Neuronal stem cell (in vitro differentiated cells): ENCODE data around the gene RB1.
A peak's percentile ranks its signal among the peaks of the same experiment; 100 is the strongest.

Experiments
- DNase-seq: peaks from one replicate; pipeline ENCODE4 v3.0.0-alpha.2; 2013; ENCODE audit warnings: low spot score
- H2AFZ ChIP-seq: one replicate; pipeline ENCODE4 v1.6.1; 2013; ENCODE audit warnings: mild to moderate bottlenecking, low read length, inconsistent platforms
- H2AK5ac ChIP-seq: 2 replicates; pipeline ENCODE4 v1.6.1; 2013; ENCODE audit warnings: low read depth, mild to moderate bottlenecking, inconsistent platforms, low read length, moderate library complexity, mixed read lengths
- H2BK120ac ChIP-seq: 2 replicates; pipeline ENCODE4 v1.6.1; 2013; ENCODE audit warnings: low read depth, mild to moderate bottlenecking, inconsistent platforms, low read length, moderate library complexity, mixed read lengths
- H2BK12ac ChIP-seq: one replicate; pipeline ENCODE4 v1.6.1; 2013; ENCODE audit warnings: low read length, inconsistent platforms
- H2BK15ac ChIP-seq: 2 replicates; pipeline ENCODE4 v1.6.1; 2013; ENCODE audit warnings: mild to moderate bottlenecking, low read length, inconsistent platforms, mixed read lengths
- H2BK5ac ChIP-seq: one replicate; pipeline ENCODE4 v1.6.1; 2013; ENCODE audit warnings: inconsistent platforms, mild to moderate bottlenecking, low read length, moderate library complexity
- H3K14ac ChIP-seq: one replicate; pipeline ENCODE4 v1.6.1; 2013; ENCODE audit warnings: low read length, inconsistent platforms
- H3K18ac ChIP-seq: 2 replicates; pipeline ENCODE4 v1.6.1; 2013; ENCODE audit warnings: low read length, inconsistent platforms
- H3K23ac ChIP-seq: 2 replicates; pipeline ENCODE4 v1.6.1; 2013; ENCODE audit warnings: low read depth, mild to moderate bottlenecking, mixed read lengths, low read length, inconsistent platforms; ENCODE audit not compliant: poor library complexity
- H3K27ac ChIP-seq: replicated peaks from 3 replicates; pipeline ENCODE4 v1.5.1; 2013; ENCODE audit warnings: low read length, inconsistent platforms
- H3K27me3 ChIP-seq, 3 experiments: 2 replicates each; pipeline ENCODE4 v1.6.1; 2013; ENCODE audit warnings: low read length in 3 of 3, mild to moderate bottlenecking in 2 of 3, inconsistent platforms in 1 of 3, low read depth in 1 of 3, mixed read lengths in 1 of 3, moderate library complexity in 1 of 3; ENCODE audit not compliant: control insufficient read depth in 3 of 3, insufficient read depth in 3 of 3
- H3K36me3 ChIP-seq, 2 donors: replicated peaks in 1 of 2; 2 replicates each; pipeline ENCODE4 v1.6.1; 2013; ENCODE audit warnings: low read length in 2 of 2; ENCODE audit not compliant: control insufficient read depth in 2 of 2, insufficient read depth in 2 of 2
- H3K4ac ChIP-seq: 2 replicates; pipeline ENCODE4 v1.6.1; 2013; ENCODE audit warnings: inconsistent platforms, mild to moderate bottlenecking, low read length, moderate library complexity
- H3K4me1 ChIP-seq, 2 donors: 1 replicate in 1 of 2; 2 replicates in 1 of 2; pipeline ENCODE4 v1.6.1; 2013; ENCODE audit warnings: low read length in 2 of 2, low read depth in 1 of 2; ENCODE audit not compliant: control insufficient read depth in 2 of 2, insufficient read depth in 1 of 2
- H3K4me2 ChIP-seq: one replicate; pipeline ENCODE4 v1.6.1; 2013; ENCODE audit warnings: mild to moderate bottlenecking, low read length, inconsistent platforms; ENCODE audit not compliant: insufficient read depth, poor library complexity, severe bottlenecking
- H3K4me3 ChIP-seq, 2 donors: 2 replicates each; pipeline ENCODE4 v1.5.1; 2013; ENCODE audit warnings: low read length in 2 of 2, mild to moderate bottlenecking in 2 of 2, inconsistent platforms in 1 of 2, moderate library complexity in 1 of 2
- H3K79me1 ChIP-seq: one replicate; pipeline ENCODE4 v1.6.1; 2013; ENCODE audit warnings: low read depth, mild to moderate bottlenecking, inconsistent platforms, low read length, moderate library complexity
- H3K9ac ChIP-seq: one replicate; pipeline ENCODE4 v1.6.1; 2013; ENCODE audit warnings: mild to moderate bottlenecking, low read depth, low read length, inconsistent platforms; ENCODE audit not compliant: poor library complexity
- H3K9me3 ChIP-seq, 2 donors: replicated peaks in 1 of 2; 2 replicates each; pipeline versions ENCODE3 to v1.6.1; 2013; ENCODE audit warnings: low read length in 2 of 2, mild to moderate bottlenecking in 2 of 2, inconsistent platforms in 1 of 2, low read depth in 1 of 2, mixed read lengths in 1 of 2, moderate library complexity in 1 of 2; ENCODE audit not compliant: control insufficient read depth in 2 of 2, insufficient read depth in 1 of 2
- H4K8ac ChIP-seq: one replicate; pipeline ENCODE4 v1.6.1; 2013; ENCODE audit warnings: low read depth, mild to moderate bottlenecking, inconsistent platforms, low read length, moderate library complexity
- H4K91ac ChIP-seq: one replicate; pipeline ENCODE4 v1.6.1; 2013; ENCODE audit warnings: low read length, low read depth, mild to moderate bottlenecking, inconsistent platforms; ENCODE audit not compliant: poor library complexity
- WGBS, 2 donors: extraction: QIAGEN DNeasy Blood & Tissue Kit; methylation state at CpG; one replicate each; pipeline ENCODE4 v1.1.7; 2013; ENCODE audit warnings: missing lambda C conversion rate in 2 of 2, mixed read lengths in 1 of 2; ENCODE audit not compliant: insufficient read length in 2 of 2, insufficient replicate concordance in 1 of 2; ENCODE audit errors: extremely low coverage in 2 of 2; 5-methylcytosine and 5-hydroxymethylcytosine counted together

Gene RB1

DNA sequence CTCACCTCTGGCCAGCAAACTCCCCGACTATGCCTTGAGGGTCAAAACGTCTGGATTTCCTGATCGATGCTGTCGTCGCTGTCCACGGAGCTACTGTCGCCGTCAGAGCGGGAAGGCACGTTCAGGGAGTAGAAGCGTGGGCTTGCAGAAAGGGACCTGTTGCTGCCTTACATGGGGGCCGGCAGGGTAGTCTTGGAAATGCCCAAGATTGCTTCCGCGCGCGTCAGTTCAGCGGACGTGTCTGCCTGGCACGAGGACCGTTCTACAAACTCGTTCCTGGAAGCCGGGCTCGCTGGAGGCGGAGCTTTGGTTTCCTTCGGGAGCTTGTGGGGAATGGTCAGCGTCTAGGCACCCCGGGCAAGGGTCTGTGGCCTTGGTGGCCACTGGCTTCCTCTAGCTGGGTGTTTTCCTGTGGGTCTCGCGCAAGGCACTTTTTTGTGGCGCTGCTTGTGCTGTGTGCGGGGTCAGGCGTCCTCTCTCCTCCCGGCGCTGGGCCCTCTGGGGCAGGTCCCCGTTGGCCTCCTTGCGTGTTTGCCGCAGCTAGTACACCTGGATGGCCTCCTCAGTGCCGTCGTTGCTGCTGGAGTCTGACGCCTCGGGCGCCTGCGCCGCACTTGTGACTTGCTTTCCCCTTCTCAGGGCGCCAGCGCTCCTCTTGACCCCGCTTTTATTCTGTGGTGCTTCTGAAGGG is 15.4 kb downstream of the RB1 start:
- no peak overlapping the region for H2BK12ac ChIP-seq
- peak overlapping the region; percentile 82 for H3K14ac ChIP-seq
- H3K27me3 ChIP-seq = no peaks in the 10 kb centered on the region
- no peak overlapping the region for H3K4me2 ChIP-seq
- no peak for DNase-seq
- H3K36me3 ChIP-seq = peaks cover 7 to 44% of the 10 kb centered on the region in 2 donors
- no peak overlapping the region for H3K4me3 ChIP-seq
- no peak overlapping the region for H2BK15ac ChIP-seq
- H3K23ac ChIP-seq = peak overlapping the region; percentile 25
- H2BK120ac ChIP-seq = no peak overlapping the region
- H4K8ac ChIP-seq = no peak overlapping the region
- WGBS, 2 donors = no CpG with 5 or more reads among the region's 47 CpGs
- no peak overlapping the region for H3K18ac ChIP-seq
- peaks cover 14 to 35% of the 10 kb centered on the region in 2 donors for H3K9me3 ChIP-seq
- H3K9ac ChIP-seq = no peak overlapping the region
- no peak overlapping the region for H2AK5ac ChIP-seq
- H2BK5ac ChIP-seq = no peak overlapping the region
- no peaks in the 10 kb centered on the region for H3K4me1 ChIP-seq
- H2AFZ ChIP-seq = no peak overlapping the region
- no peak overlapping the region for H4K91ac ChIP-seq
- no peak overlapping the region for H3K4ac ChIP-seq
- H3K79me1 ChIP-seq = peaks cover 12% of the 10 kb centered on the region
- H3K27ac ChIP-seq = no peak overlapping the region

DNA sequence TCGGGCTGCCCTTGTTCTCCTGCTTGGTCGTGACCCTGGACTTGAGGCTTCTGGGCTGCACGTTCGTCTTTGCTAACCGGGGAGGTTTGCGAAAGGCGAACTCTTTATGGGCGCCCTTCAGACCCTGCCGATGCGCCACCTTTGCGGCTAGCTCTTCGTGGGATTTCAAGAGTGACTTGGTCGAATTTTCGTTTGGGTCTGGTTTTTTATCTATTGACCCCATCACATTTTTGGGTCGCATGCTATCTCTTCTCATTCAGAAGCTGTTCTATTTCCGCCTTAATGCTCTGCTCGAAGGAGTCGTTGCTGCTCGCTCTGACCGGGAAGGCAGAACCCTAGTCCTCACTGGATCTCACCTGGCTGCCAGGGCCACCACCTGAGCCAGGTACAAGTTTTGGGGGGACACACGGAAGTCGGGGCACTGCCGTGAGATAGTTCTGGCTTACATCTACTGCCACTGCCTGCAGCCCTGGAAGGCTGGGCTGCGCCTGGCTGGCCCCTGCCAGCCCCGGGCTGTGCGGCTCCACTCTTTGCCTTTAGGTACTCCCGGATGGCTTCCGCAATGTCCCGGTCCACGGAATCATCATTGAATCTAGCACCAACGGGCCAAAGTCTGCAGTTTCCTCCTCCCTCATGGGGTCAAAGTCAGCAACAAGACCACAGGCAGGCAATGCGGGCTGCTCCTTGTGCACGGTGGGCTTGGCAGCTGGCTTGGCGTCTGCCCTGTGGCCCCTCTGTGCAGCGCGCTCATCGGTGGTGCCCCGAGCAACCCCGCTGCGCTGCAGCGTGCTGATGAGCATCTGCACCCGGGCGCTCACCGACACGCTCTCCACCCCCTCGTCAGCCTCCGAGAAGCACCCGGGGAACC is 16.2 kb downstream of the RB1 start:
- Histone ChIP-seq H2AK5ac (no peak overlapping the region), H3K23ac (no peak overlapping the region), H3K27ac (no peak overlapping the region), H4K8ac (peak overlapping the region; percentile 4), H3K4ac (no peak overlapping the region), H4K91ac (no peak overlapping the region), H2BK12ac (no peak overlapping the region), H3K4me3 (no peak overlapping the region), H3K4me1 (no peaks in the 10 kb centered on the region), H3K14ac (no peak overlapping the region), H2AFZ (no peak overlapping the region), H2BK15ac (no peak overlapping the region), H3K4me2 (no peak overlapping the region), H3K9ac (peak overlapping the region; percentile 30), H3K18ac (no peak overlapping the region), H2BK5ac (no peak overlapping the region), H3K9me3 (peaks cover 14 to 35% of the 10 kb centered on the region in 2 donors), H3K79me1 (peaks cover 12% of the 10 kb centered on the region), H3K27me3 (no peaks in the 10 kb centered on the region), H3K36me3 (peaks cover 7 to 44% of the 10 kb centered on the region in 2 donors), H2BK120ac (no peak overlapping the region)
- WGBS, 2 donors = no CpG with 5 or more reads among the region's 48 CpGs
- DNase-seq = no peak

DNA sequence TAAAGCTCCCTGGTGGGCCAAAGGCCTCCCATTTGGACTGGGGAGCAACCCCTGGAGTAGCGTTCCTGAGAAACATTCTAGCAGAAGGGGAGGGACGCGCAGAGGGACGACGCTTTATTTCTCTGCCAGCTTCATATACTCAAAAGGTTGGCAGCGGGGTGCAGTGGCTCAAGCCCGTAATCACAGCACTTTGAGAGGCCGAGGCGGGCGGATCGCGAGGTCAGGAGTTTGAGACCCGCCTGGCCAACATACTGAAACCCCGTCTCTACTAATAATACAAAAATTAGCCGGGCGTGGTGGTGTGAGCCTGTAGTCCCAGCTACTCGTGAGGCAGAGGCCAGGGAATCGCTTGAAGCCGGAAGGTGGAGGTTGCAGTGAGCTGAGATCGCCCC is 16.8 kb downstream of the RB1 start:
- no peak overlapping the region for H3K18ac ChIP-seq
- peaks cover 7 to 39% of the 10 kb centered on the region in 2 donors for H3K36me3 ChIP-seq
- H3K14ac ChIP-seq = no peak overlapping the region
- H4K8ac ChIP-seq = no peak overlapping the region
- no peak for DNase-seq
- H3K4me1 ChIP-seq = no peaks in the 10 kb centered on the region
- no peak overlapping the region for H2BK120ac ChIP-seq
- H2AFZ ChIP-seq = no peak overlapping the region
- no peaks in the 10 kb centered on the region for H3K27me3 ChIP-seq
- no peak overlapping the region for H2BK5ac ChIP-seq
- no peak overlapping the region for H2BK15ac ChIP-seq
- no peak overlapping the region for H3K4ac ChIP-seq
- no peak overlapping the region for H3K27ac ChIP-seq
- H2BK12ac ChIP-seq = no peak overlapping the region
- H4K91ac ChIP-seq = no peak overlapping the region
- peaks cover 12% of the 10 kb centered on the region for H3K79me1 ChIP-seq
- no peak overlapping the region for H3K4me3 ChIP-seq
- H3K4me2 ChIP-seq = no peak overlapping the region
- H3K9ac ChIP-seq = no peak overlapping the region
- no peak overlapping the region for H2AK5ac ChIP-seq
- peaks cover 14 to 35% of the 10 kb centered on the region in 2 donors for H3K9me3 ChIP-seq
- no CpG with 5 or more reads among the region's 20 CpGs for WGBS, 2 donors
- H3K23ac ChIP-seq = no peak overlapping the region

DNA sequence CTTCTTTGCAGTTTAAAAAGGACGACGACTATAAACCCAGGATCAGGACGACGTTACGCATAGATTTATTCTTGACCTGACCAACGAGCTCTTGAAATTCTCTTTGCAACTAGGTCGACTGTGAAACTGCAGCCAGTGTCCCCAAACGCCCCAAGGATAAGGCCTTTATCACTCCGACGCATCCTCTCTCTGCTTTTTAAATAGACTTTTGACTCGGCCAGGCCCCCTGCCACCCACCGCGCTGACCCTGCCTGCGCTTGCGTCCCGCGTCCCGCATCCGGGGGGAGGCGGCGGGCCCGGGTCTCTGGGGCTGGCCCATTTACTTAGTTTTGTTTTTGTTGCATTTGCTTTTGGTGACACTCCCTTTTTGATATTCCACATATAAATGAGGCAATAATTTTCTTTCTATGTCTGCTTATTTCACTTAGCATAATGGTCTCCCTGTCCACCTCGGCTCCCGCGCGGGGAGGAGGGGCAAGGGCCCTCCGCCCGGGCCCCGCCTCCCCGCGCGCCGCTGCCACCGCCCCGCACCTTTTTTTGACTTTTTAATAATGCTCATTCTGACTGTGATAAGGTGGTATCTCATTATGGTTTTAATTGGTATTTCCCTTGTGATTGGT is 17.4 kb downstream of the RB1 start:
- WGBS, 2 donors = no CpG with 5 or more reads among the region's 35 CpGs
- Histone ChIP-seq H3K27ac (no peak overlapping the region), H2AFZ (no peak overlapping the region), H3K27me3 (no peaks in the 10 kb centered on the region), H4K8ac (no peak overlapping the region), H2BK5ac (no peak overlapping the region), H3K18ac (no peak overlapping the region), H3K23ac (no peak overlapping the region), H3K79me1 (peaks cover 12% of the 10 kb centered on the region), H3K4me1 (no peaks in the 10 kb centered on the region), H2BK12ac (no peak overlapping the region), H3K4me2 (no peak overlapping the region), H3K36me3 (peaks cover 7 to 36% of the 10 kb centered on the region in 2 donors), H3K14ac (no peak overlapping the region), H3K4ac (no peak overlapping the region), H2AK5ac (no peak overlapping the region), H3K9ac (no peak overlapping the region), H2BK120ac (no peak overlapping the region), H3K9me3 (peaks cover 14 to 35% of the 10 kb centered on the region in 2 donors), H4K91ac (no peak overlapping the region), H2BK15ac (no peak overlapping the region), H3K4me3 (no peak overlapping the region)
- DNase-seq = no peak
